Rectal smooth muscle tissue (tissue), 1 donor: ENCODE data around the gene TMEM150A.
"Not testable (repeated sequence)": the region's sequence is repeated elsewhere in the genome, so short reads cannot be mapped to it uniquely, and the experiment has no call there.

Experiments used
- H3K27ac ChIP-seq: one replicate; pipeline ENCODE4 v1.7.0; 2013; ENCODE audit warnings: low read depth, low read length, inconsistent platforms
- H3K27me3 ChIP-seq: one replicate; pipeline ENCODE4 v1.7.0; 2013; ENCODE audit warnings: low read length; ENCODE audit not compliant: control insufficient read depth, insufficient read depth
- H3K36me3 ChIP-seq: one replicate; pipeline ENCODE4 v1.7.0; 2013; ENCODE audit warnings: low read length; ENCODE audit not compliant: control insufficient read depth, insufficient read depth
- H3K4me1 ChIP-seq: one replicate; pipeline ENCODE4 v1.7.0; 2013; ENCODE audit warnings: low read length; ENCODE audit not compliant: control insufficient read depth, insufficient read depth
- H3K4me3 ChIP-seq: one replicate; pipeline ENCODE4 v1.7.0; 2013; ENCODE audit warnings: low read length
- H3K9ac ChIP-seq: one replicate; pipeline ENCODE4 v1.7.0; 2013; ENCODE audit warnings: low read length

The TMEM150A gene

DNA sequence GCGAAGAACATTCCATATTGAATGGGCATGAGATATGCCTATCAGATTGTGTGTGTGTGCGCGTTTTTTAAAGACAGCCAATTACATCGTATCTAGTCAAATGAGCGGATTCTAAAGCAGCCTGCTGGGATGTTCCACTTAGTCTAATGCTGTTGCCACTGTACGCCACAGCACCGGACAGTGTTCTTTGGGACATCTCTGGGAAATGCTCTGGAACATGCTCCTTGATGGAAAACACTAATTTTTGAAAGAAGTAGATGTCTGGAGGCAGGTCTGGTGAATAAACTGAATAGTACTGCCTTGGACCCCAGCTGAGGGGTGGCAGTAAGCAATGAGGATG is 3.6 kb upstream of the TMEM150A start:
- Histone ChIP-seq H3K4me1 (peaks cover 16% of the 10 kb centered on the region), H3K27ac (no peak overlapping the region), H3K4me3 (no peak overlapping the region), H3K9ac (no peak overlapping the region), H3K36me3 (peaks cover 7% of the 10 kb centered on the region), H3K27me3 (no peaks in the 10 kb centered on the region)

DNA sequence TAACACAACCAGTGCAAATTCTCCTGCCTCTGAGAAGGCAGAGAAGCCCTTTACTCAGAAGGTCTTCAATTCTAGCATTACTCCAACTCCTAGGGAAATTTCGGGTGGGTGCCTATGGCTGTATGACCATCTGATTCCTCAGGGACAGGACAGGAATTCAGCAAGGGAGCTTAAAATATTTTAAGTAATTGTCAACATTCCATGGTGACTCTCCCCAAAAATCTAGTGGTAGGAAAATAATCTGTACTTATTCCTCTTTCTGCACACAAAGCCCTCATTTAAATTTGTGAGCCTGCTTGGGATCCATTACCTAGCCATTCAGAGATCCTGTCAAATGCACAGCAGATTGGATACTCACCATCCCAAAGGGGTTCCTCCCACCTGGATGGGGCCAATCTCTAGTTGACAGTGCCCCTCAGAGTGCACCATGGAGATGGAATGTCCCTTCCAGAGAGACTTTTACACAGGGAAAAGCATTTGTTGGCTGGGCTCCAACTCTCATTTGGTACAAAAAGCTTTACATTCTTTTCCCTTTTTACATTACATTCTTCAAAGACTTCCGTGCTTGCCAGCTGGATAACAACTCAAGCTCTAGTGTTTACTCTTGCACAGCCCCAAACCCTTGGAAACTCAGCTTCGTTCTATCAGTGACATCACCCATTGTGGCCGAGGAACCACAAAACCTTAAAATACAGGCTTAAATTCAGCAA is 3.1 kb upstream of the TMEM150A start:
- Histone ChIP-seq H3K27ac (no peak overlapping the region), H3K27me3 (no peaks in the 10 kb centered on the region), H3K4me1 (peaks cover 14% of the 10 kb centered on the region), H3K9ac (no peak overlapping the region), H3K36me3 (peaks cover 7% of the 10 kb centered on the region), H3K4me3 (no peak overlapping the region)

DNA sequence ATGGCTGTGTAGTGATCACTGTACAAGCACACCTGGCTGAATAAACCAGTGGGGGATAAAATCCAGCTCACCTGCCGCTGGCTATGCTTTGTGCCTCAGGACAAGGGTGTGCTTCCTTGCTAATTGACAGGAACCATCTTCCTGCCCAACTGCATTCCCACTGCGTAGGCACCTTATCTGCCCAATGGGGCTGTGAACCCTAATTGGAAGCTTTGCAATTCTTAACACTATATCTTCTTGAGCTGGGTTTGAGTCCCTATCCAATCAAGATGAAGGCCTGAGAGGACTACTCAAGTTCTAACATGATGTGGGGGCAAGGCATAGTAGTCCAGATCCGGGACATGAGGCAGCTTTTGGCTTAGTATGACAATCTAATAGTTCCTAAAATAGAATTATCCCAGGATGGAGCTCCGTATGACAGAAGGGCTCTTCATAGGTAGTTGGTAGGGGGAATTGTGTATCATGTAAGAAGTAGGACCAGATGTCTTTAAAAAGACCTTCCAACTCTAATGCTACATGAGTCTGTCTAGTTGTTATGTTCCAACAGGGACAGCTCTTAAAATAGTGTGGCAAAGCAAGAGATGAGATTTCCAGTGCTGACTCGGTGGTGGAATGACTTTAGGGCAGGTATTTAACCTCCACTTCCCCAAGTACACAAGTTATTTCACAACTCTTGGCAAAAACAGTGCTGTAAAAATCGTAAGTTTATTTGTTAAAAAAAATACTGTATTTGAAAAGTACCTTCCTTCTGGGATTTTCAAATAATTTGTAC is 2.3 kb upstream of the TMEM150A start:
- no peak overlapping the region for H3K27ac ChIP-seq
- peaks cover 7% of the 10 kb centered on the region for H3K36me3 ChIP-seq
- no peaks in the 10 kb centered on the region for H3K27me3 ChIP-seq
- H3K4me1 ChIP-seq, result peaks cover 11% of the 10 kb centered on the region
- peak overlapping the region; percentile 19 for H3K4me3 ChIP-seq
- no peak overlapping the region for H3K9ac ChIP-seq

DNA sequence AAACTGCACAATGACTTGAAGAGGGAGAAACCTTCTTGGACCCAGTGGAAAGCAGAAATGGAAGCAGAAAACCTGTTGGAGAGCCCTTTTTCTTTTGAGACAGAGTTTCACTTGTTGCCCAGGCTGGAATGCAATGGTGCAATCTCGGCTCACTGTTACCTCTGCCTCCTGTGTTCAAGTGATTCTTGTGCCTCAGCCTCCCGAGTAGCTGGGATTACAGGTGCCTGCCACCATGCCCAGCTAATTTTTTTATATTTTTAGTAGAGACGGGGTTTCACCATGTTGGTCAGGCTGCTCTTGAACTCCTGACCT is 1.6 kb upstream of the TMEM150A start:
- H3K4me1 ChIP-seq, result peaks cover 11% of the 10 kb centered on the region

DNA sequence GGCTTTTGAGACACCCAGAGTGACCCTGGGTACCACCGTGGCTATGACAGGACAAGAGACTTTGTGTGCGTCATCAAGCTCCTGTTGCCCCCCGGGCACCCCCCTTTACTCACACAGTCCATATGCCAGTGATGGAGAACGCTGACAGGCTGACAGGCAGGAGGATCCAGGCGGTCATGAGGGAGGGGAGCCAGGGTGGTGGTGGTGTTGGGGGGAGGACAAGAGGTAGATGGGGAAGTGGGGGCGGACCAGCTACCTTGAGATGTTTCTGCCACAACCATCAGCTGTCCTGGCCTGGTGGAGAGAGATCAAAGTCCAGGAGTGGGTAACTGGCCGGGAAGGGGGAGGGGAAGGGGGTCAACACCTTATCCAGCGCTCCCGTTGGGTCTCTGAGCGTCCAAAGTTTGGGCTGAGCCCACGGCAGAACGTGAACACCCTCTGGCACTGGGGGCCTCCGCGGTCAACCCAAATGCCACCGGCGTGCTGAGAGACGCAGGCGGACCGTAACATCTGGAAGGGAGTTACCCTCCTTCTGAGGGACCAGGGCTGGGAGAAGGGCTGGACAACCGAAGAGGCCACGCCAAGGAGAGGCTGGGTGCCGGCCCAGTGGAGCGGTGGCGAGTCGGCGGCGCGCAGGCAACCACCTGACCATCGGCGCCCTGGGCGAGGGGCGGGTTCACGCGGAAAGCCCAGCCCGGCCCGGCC is 575 bp downstream of the TMEM150A start:
- peak overlapping the region; percentile 19 for H3K9ac ChIP-seq
- peak overlapping the region; percentile 61 for H3K4me3 ChIP-seq
- H3K27me3 ChIP-seq, result no peaks in the 10 kb centered on the region
- H3K27ac ChIP-seq, result peak overlapping the region; percentile 86
- peaks cover 7% of the 10 kb centered on the region for H3K36me3 ChIP-seq
- peaks cover 11% of the 10 kb centered on the region for H3K4me1 ChIP-seq

More for the DNA sequence above, 1.6 kb upstream of the TMEM150A start:
- not testable (repeated sequence) for H3K36me3 ChIP-seq, H3K27ac ChIP-seq, H3K27me3 ChIP-seq, H3K9ac ChIP-seq
- H3K4me3 ChIP-seq, result peak overlapping the region; percentile 17

DNA sequence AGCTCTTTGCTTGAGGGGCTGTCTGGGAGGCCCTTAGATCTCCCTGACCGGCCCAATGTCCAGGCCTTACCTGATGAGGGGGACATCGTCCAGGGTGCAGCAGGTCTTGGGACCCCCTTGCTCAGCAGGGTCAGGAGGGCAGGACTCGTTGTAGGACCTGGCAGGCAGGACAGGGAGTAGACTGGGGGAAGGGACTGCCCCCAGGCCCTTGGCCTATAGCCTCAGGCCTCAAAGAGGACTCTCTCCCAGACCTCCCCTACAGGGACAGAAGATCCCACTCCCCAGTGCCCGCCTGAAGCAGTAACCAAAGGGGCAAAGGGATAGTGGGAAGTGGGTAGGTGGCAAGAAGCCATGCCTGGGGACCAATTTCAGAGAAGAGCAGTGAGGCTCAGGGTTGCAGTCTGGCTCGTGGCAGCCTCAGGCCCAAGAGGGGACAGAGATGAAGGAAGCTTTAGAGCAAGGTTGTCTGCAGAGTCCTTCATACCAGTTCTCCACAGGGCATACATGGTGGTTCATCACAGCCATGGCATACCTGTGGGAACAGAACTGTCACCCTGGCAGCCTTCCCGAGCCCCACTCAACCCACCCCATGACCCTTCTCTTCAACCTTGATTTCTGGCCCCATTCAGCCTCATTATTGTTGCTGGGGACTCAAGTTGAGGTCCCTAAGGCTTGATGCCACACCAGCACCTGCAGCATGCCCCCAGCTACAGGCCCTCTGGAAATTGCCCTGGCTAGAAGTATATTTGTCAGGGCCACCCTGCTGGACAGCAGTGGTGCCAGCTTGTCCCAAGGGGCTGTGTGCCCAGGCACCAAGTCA is 1.3 kb downstream of the TMEM150A start:
- peaks cover 7% of the 10 kb centered on the region for H3K36me3 ChIP-seq
- H3K27ac ChIP-seq, result peak overlapping the region; percentile 86
- H3K4me1 ChIP-seq, result peaks cover 19% of the 10 kb centered on the region

GRCh38 chr2:85600235-85600575 is 2.3 kb downstream of the TMEM150A start:
- Histone ChIP-seq H3K36me3 (peaks cover 7% of the 10 kb centered on the region), H3K27me3 (no peaks in the 10 kb centered on the region), H3K4me1 (peaks cover 18% of the 10 kb centered on the region), H3K4me3 (no peak overlapping the region), H3K27ac (no peak overlapping the region), H3K9ac (no peak overlapping the region)

More for the DNA sequence above, 1.3 kb downstream of the TMEM150A start:
- no peaks in the 10 kb centered on the region for H3K27me3 ChIP-seq
- peak overlapping the region; percentile 61 for H3K4me3 ChIP-seq
- H3K9ac ChIP-seq, result peak overlapping the region; percentile 19

GRCh38 chr2:85599468-85600234 is 2.8 kb downstream of the TMEM150A start:
- no peak overlapping the region for H3K4me3 ChIP-seq
- H3K27ac ChIP-seq, result no peak overlapping the region
- no peaks in the 10 kb centered on the region for H3K27me3 ChIP-seq
- H3K36me3 ChIP-seq, result peaks cover 7% of the 10 kb centered on the region
- H3K4me1 ChIP-seq, result peaks cover 21% of the 10 kb centered on the region
- H3K9ac ChIP-seq, result no peak overlapping the region

- Histone ChIP-seq H3K36me3 (peaks cover 7% of the 10 kb centered on the region), H3K27ac (no peak overlapping the region), H3K9ac (no peak overlapping the region), H3K4me3 (no peak overlapping the region), H3K27me3 (no peaks in the 10 kb centered on the region), H3K4me1 (peaks cover 19% of the 10 kb centered on the region)
These were observed 3.7 kb downstream of the TMEM150A start for GRCh38 chr2:85598594-85599340.

DNA sequence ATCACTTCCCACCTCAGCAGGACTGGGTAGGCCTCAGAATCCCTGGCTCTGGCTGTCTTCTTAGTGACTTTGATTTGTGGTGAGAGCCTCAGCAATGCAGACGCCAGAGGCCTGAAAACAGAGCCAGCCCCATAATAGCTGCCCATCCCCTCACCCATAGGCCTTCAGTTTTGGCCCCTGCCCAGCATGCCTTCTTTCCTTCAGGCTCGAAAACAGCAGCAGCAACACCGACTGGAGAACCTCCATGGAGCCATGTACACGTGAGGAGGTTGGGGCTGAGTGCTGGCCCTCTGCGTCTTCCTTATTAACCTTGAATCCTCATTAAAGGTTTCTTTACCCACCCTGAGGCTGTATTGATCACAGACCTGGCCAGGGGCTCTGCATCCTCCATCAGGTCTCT is 5.3 kb downstream of the TMEM150A start:
- Histone ChIP-seq H3K4me1 (peaks cover 18% of the 10 kb centered on the region), H3K36me3 (peaks cover 7% of the 10 kb centered on the region), H3K4me3 (no peak overlapping the region), H3K9ac (no peak overlapping the region), H3K27ac (no peak overlapping the region), H3K27me3 (no peaks in the 10 kb centered on the region)

GRCh38 chr2:85596486-85597143 is 5.9 kb downstream of the TMEM150A start:
- H3K36me3 ChIP-seq, result peaks cover 7% of the 10 kb centered on the region
- peak overlapping the region; percentile 94 for H3K27ac ChIP-seq

More at GRCh38 chr2:85596486-85597143, 5.9 kb downstream of the TMEM150A start:
- peaks cover 18% of the 10 kb centered on the region for H3K4me1 ChIP-seq
- peak overlapping the region; percentile 87 for H3K9ac ChIP-seq
- peak overlapping the region; percentile 94 for H3K4me3 ChIP-seq
- no peaks in the 10 kb centered on the region for H3K27me3 ChIP-seq
